Stimulated activated CD8-positive, alpha-beta memory T cell treated with anti-CD3 and anti-CD28 coated beads, Interleukin-12 subunit alpha, Interleukin-12 subunit beta, amount 100 ng/mL, for 4 hours (primary cell): ENCODE data around the gene ASB18.
"Not testable (repeated sequence)": the region's sequence is repeated elsewhere in the genome, so short reads cannot be mapped to it uniquely, and the experiment has no call there.

Experiments
- DNase-seq: peaks from one replicate; pipeline ENCODE4 v3.0.0-alpha.2; 2020; ENCODE audit warnings: low read depth

Gene ASB18, protein sequence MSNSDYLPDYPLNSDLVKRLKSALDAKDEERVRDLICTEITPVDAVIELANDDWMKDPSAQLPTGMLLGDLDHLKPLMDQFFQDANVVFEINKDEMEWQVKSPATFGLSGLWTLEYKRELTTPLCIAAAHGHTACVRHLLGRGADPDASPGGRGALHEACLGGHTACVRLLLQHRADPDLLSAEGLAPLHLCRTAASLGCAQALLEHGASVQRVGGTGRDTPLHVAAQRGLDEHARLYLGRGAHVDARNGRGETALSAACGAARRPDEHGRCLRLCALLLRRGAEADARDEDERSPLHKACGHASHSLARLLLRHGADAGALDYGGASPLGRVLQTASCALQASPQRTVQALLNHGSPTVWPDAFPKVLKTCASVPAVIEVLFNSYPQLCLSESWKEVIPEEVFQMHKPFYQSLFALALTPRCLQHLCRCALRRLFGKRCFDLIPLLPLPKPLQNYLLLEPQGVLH

DNA sequence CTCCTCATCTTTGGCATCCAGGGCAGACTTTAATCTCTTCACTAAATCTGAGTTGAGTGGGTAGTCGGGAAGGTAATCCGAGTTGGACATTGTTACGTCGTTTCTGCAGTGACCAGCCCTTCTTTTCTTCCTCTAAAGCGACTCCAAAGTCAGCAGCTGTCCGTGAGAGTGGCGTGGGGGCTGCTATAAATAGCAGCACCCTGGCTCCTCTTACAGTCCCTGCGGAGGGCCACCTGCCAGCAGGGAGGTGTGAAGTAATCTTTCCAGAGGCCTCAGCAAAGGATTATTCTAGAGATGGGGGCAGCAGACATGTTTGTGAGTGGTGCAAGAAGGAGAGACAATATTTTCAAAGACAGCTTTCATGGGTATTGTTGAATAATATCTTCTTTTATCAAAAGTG, at the start of gene ASB18:
ASB18 (minus strand) TSS at position 151 of the 400 bp plus-strand sequence; CDS start at position 90, 61 bp downstream.
- no peak for DNase-seq

DNA sequence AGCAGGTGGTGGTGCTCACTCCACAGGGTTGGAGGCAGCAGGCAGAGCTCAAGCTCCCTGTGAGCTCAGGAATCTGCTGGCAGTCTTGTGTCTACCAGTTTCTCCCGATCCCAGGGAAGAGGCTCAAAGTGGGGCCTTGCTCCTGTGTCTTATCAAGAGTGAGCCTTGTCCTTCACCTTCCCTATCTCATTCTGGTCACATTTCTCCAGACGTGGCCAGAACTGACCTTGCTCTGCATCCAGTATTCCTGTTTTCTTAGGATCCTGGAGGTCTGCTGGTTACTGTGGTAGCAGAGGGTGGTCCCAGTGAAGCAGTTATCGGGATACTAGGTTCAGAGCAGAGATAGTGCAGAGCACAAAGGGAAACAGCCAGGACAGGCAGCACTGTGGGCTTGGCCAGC, 47.1 kb upstream of the ASB18 start:
- DNase-seq, result no peak

DNA sequence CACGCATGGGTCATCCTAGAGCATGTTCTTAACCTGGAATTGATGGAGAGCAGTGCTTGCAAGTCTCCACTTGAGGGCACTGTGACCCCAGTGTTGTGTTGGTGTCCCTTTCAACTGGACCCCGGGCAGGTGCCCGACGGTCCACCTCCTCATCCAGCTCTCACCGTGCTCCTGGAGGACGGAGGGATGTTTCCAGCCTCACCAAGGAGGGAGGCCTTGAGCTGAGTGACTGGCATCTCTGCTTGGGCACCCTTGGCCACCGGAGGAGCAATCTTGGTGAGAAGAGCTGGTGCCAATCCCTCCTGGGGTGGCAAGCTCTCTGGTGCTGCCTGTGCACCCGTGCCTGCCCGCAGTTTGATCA, 45.4 kb upstream of the ASB18 start:
- DNase-seq, result no peak

DNA sequence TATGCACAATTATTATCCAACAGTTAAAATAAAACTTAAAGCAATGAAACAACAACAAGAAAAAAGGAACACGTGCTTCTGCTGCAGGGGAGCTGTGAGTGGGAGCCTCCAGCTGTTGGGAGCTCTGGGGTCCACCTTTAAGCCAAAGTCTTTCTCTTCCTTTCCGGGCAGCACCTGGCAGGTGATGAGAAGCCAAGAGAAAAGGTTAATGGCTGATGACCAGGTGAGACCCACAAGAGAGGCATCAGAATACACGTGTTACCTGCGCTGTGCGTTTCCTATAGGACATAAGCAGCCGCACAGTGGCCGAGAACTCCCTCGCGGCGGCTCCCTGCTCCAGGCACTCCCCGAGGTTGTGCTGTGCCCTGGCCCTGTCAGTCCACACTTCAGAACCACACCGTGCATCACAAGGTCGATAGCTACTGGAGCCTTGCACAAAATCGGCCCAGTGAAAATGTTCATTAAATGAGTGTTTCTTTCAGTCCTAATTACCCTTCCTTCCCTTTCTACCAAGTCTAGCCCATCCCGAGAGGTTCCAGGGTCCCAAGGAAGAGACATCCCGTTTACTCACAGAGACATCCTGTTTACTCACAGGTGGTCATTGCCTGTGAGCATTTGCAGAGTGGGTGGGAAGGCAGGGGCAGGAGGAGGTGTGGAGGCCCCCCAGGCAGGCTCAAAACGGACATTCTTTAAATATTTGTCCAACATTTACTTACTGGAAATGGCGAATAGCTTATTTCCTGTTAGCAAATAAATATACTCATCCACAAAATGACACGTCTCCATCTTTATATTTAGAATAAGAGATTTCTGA, 44.9 kb upstream of the ASB18 start:
- no peak for DNase-seq

DNA sequence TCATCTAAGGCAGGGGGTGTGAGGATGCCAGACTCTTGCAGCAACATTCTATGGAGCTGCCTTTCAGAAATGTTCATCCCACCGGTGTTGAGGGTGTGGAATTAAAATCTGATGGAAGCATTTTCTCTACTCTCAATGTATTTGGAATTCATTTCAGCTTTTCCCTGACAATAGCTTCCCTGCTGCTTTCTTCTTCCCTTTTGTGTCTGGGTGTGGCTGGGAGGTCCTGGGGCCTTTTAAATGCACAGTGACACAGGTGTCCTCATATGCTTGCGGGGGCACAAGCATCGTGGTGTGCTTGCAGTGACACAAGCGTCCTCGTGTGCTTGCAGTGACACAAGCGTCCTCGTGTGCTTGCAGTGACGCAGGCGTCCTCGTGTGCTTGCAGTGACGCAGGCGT, 43.4 kb upstream of the ASB18 start:
- no peak for DNase-seq

DNA sequence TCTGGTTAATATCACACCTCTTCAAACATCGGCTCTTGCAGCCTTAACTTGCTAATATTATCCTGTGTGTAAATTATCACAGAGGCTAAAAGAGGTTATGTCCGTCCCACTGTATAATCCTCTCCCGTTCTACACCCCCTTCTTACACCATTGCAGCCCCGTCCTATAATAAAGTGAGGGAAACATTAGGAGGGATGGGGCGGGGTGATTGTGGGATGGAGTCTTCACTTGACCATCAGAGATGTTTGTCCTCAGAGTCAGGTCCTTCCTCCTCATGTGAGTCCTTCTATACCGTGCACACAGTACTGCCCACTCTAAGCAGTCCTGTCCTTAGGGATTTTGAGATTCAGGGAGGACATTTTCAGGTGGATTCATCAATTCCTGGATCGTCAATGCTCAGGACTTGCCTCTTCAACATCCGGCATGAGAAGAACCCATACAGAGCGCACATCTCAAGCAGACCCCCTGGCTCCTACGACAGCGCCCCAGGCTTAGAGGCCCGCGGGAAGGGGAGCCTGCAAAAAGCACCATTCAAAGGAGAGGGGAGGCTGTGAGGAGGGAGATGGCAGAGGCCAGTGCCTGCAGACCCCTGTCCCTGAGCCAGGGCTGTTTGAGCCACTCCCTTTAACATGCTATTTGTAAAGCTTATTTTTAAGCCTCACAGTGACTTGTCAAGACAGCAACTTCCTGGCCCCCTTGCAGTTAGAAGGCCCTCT, 42.8 kb upstream of the ASB18 start:
- no peak for DNase-seq

DNA sequence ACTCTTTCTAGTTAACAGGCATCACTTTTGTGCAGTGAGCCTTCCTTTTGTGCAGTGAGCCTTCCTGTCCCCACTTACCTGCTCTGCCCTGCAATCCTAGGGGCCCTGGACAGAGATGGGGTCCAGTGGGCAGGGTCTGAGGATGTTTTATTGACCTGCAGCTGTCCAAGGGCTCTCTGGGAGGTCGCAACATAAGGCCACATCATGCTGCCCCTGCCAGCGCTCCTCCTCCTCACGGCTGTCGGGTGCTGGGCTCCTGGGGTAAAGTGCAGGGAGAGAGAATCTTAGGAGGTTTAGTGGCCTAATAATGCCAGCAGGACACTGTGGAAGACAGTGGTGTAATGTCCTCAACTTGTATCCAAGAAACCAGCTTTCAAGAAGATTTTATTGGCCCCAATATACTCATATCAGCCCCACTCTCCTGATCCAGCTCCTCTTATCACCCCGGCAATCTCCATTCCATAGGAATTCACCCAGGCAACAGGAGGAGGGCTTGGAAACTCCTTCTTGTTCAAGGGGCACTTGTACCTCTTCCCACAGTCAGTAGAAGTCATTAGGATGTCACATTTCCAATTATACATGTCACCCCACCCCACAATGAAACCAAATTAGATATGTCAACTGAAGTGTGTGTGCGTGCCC, 41.9 kb upstream of the ASB18 start:
- DNase-seq, result no peak

DNA sequence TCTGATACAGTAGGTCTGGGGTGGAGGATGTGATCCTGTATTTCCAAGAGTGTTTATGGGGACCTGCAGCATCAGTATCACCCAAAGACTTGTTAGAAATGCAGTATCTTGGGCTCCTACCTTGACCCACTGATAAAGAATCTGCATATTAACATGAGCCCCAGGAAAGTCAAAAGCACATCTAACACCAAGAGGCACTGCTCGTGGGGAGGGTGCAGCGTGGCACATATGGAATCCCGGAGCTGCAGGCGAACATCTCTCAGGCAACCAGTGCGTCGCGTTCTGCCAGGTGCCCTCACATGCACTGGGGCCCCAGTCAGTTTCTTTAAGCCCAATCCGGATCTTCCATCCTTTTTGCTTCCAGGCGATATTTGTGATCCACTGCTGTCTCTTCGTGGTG, 41.3 kb upstream of the ASB18 start:
- DNase-seq, result no peak

DNA sequence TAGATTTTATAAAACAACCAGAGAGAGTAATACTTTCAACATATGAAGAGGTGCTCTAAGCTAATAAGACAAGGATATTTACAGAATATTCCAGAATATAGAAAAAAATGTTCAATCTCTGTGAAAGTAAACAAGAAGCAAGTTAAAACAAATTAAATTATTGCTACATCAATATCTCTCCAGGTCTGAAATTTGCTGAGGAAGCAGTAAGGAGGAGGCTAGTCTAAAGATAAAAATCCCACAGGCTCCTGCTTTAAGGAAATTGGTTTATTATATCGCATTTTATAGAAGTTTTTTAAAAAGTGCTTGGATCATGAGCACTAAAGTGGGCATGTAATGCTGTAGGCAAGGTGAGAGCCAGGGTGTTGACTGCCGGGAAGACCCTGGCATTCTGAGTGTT, 39.7 kb upstream of the ASB18 start:
- DNase-seq, result no peak

DNA sequence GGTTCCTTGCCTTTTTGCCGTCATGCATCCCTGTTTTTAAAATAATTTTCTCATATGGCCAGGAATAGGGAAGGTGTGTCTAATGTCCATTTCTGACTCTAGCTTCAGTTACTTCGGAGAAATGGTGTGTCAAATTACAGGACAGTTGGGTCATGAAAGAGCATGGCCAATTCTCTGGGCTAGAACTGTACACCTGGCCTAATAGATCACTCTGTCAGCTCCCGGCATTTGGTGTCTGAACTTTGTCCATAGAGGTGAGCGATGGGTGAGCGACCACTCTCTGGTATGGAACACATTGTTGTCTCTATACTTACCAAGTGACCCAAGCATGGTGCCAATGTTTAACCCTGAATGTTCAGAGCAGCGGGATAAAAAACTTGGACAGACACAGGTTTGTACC, 38.3 kb upstream of the ASB18 start:
- DNase-seq, result no peak

DNA sequence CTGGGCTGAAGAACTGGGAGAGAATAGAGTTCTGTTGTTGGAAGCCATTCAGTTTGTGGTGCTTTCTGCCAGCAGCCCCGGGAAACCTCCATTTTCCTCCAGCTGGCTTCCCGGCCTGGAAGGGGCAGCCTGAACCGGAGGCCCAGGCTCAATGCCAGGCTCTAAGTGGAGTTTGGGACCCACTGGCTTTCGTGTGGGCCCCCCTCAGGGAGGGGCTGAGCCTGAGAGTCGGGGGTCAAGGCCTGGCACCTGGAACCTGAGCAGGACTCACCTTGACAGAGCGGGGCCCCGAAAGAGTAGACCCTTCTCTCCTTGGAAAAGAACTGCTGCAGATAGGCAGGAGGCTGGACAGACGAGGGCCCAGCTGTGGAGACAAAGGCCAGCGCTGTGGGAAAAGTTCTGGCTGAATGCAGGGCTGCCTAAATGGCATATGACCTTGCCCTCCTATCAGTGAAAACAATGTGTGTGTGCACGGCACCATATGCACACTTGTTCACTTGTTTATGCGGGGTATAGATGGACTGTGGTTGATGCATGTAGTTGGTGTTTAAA, 34.8 kb upstream of the ASB18 start:
- no peak for DNase-seq

DNA sequence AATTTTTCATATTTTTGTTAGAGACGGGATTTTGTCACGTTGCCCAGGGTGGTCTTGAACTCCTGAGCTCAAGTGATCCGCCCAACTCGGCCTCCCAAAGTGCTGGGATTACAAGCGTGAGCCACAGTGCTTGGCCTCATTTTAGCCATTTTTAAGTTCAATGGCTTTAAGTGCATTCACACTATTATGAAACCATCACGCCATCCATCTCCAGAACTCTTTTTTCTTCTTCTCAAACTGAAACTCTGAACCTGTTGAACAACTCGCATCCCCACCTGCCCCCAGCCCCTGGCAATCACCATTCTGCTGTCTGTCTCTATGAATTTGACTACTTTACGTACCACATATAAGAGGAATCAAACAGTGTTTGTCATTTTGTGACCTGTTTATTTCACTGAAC, 31.3 kb upstream of the ASB18 start:
- DNase-seq, result no peak

DNA sequence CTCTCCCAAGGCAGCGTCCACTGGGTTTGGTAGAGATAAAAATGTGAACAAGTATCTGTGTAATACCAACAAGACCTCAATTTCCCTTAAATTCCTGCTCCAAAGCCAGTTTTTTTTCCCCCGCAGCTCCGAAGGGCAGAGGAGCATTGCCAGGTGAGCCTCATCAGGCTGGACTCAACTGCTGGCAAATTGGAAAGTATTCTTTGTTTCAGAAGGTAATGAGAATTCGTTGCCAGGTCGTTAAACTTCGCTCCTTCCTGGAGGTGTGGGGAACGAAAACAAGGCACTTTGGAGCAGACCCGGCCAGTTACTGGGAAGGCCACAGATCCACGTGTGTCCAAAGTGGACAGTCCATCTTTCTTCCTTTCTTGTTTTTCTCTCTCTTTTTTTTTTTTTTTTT, 30.4 kb upstream of the ASB18 start:
- DNase-seq, result no peak

DNA sequence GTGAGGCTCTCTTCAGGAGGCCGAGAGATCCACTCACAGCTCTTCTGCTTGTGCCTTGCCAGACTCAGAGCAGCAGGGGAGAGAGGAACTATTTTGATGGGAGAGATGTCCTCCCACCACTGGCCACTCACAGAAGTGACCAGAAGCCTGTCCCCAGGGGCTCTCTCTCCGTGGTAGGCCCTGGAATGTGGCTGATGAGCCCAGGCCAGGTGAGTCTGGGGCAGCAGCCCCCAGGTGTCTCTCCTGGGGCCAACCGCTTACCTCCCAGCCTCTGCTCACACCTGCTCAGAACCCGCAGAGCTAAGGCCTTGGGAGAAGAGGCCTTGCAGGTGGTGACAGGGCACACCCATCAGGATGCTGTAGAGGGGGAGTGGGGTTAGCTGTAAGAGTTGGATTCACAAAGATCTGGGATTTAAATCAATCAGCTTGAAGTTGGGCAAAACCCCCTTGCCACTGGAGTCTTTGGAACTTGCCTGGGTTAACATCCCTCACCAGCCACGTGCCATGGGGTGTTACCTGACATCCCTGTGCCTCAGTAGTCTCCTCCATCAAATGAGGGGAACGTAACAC, 29.1 kb upstream of the ASB18 start:
- no peak for DNase-seq

DNA sequence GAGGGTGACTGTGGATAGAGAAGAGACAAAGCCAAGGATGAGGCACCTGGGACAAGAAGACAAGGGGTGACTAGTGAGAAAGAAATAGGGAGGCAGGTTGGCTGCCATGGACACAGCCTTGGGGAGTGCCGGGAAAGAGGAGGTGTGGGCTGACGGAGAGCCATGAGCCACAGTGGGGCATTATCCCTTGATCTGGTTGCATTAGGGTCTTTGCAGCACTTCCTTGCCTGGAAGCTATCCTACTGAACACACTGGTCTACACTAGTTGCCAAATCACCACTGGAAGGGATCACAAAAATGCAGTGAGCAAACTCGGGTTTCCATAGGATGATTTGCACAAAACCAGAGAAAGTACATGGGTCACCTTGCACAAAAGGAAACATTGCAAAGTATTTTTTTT, 27.7 kb upstream of the ASB18 start:
- no peak for DNase-seq

DNA sequence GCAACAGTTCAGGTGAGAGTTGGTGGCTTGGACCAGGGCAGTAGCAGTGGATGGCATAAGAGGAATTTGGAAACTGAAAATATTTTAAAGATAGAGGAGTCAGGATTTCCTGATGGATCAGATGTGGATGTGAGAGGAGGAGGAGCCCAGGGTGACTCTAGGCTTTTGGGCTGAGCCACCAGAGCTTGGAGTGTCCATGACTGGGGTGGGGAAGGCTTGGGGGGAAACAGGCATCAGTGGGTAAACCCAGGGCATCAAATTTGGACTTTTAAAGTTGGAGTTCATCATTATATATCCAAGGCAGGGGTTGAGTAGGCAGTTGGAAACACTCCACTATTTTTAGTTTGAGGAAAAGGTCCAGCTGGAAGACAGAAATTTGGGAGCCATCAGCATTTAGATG, 27.3 kb upstream of the ASB18 start:
- no peak for DNase-seq

DNA sequence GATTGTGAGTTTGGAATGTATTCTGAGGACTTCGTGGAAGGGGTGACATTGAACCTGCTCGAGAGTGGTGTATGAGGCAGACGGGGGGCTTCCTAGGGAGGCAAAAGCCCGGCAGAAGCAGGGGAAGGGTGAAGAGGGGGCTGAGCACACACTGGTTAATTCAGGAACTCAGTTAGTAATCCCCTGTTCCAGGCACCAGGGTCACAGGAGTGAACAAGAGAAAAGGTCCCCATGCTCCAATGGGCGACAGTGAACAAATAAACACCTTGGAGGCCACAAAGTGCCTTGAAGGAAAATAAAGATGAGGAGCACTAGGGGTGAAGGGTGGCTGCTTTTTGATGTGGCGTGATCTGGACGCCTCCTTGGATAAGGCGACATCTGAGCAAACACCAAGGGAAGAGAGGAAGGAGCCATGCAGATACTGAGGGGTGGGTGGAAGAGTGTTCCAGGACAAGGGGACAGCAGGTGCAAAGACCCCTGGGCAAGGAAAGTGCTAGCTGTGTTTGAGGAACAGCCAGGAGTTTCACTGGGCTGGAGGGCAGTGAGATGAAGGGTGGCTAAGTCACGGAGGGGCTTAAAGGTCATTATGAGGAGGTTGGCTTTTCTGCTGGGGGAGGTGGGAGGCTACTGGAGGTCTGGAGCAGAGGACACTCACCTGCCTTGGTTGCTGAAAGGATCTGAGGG, 26.7 kb upstream of the ASB18 start:
- DNase-seq, result no peak

DNA sequence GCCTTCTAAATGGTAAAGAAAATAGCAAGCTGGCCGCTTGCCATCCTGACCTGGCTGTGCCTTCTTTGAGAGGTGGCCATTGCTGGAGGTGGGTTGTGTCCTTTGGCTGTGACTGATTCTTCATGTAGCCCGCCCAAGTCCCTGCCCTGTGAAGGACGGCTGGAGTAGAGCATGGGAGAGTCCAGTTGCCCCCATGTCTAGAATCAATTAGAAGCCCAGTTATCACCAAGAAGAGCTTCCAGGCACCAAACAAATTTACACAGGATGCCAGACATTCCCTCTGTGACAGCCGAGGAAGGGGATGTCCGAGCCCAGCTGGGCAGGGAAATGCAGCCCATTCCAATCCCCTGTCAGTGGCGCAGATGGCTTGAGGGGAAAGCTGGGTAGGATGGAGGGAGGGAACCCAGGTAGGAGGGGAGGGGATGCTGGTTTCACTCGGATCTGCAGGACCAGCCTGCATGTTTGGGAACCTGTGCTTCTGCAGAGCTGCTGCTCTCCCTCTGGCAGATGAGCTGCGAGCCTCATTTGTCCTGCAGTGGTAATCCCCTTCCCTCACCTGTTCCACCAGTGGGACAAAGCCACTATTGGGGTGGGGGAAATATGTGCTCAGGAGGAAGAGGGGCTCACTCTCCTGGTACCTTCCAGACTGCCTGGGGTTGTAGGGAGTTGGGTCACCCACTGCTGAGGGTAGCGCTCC, 25.7 kb upstream of the ASB18 start:
- DNase-seq, result no peak

DNA sequence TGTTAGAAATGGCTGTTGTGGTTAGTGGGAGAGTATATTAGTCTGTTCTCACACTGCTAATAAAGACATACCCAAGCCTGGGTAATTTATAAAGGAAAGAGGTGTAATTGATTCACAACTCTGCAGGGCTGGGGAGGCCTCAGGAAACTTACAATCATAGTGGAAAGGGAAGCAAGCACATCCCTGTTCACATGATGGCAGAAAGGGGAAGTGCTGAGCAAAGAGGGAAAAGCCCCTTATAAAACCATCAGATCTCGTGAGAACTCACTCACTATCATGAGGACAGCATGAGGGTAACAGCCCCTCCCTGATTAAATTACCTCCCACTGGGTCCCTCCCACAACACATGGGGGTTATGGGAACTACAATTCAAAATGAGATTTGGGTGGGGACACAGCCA, 24.2 kb upstream of the ASB18 start:
- DNase-seq, result not testable (repeated sequence)

DNA sequence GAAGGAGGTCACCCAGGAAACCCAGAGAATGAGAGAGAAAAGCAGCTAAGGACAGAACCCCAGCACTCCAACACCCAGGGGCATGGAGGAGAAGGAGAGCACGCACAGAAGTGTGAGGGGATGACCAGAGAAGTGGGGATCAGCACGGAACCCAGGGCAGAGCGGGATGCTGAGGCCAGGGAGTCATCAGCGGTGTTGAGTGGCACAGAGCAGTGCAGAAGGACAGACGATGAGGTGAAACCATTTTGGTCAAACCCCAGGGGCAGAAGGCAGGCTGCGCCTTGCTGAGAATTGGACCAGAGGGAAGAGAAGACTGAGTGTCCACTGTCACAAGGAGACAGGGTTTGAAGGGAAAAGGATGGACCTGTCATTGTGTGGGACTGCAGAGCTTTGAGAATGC, 23.4 kb upstream of the ASB18 start:
- no peak for DNase-seq
